Activated CD4-positive, alpha-beta memory T cell treated with anti-CD3 and anti-CD28 coated beads for 36 hours (primary cell): ENCODE results near the gene FMN1. TPM values are rescaled to one million over a fixed set of nuclear protein-coding genes. Genes with fewer than 3 reads are reported as not detected.

Source experiments
- CTCF ChIA-PET: fragments of 350-600 bp; sonication (Branson Sonifier 250); formaldehyde crosslinking; loops from one replicate; lab custom pipeline; 2021; ENCODE audit warnings: antibody characterized with exemption, inconsistent platforms; lab: Charles Lee
- POLR2A ChIA-PET: fragments of 350-600 bp; sonication (Branson Sonifier 250); formaldehyde crosslinking; loops from one replicate; lab custom pipeline; 2021; ENCODE audit warnings: antibody characterized with exemption; lab: Charles Lee
- DNase-seq: peaks from one replicate; pipeline ENCODE4 v3.0.0-alpha.2; 2020
- H3K27ac Mint-ChIP-seq: one replicate; pipeline ENCODE4 v1.8.0; 2021; ENCODE audit warnings: mixed read lengths
- H3K27me3 Mint-ChIP-seq: one replicate; pipeline ENCODE4 v1.8.0; 2021; ENCODE audit warnings: mixed read lengths
- H3K36me3 Mint-ChIP-seq: one replicate; pipeline ENCODE4 v1.8.0; 2021; ENCODE audit warnings: mixed read lengths
- H3K4me1 Mint-ChIP-seq: one replicate; pipeline ENCODE4 v1.8.0; 2021; ENCODE audit warnings: low read depth, mixed read lengths
- H3K4me3 Mint-ChIP-seq: one replicate; pipeline ENCODE4 v1.8.0; 2021; ENCODE audit warnings: mild to moderate bottlenecking, mixed read lengths
- H3K9me3 Mint-ChIP-seq: one replicate; pipeline ENCODE4 v1.8.0; 2021; ENCODE audit warnings: mixed read lengths
- intact Hi-C: fragments of 100-400 bp; cut with micrococcal nuclease; formaldehyde crosslinking; loops from one replicate; pipeline ENCODE4 v1.15.1; 2023
- total RNA-seq, 2 experiments: library from RNA; stranded (reverse); gene quantifications; one replicate each; pipeline ENCODE4 v1.2.3, GENCODE V29; 2021

Gene FMN1
- total RNA-seq = under 1 TPM in 1 of 2 experiments, not detected in 1; 0.05 TPM

- Mint-ChIP-seq H3K4me1 (peaks cover 20% of the 10 kb centered on the region), H3K4me3 (peak within 1 kb of the TSS; percentile 67), H3K9me3 (no peaks in the 10 kb centered on the region), H3K27ac (peak within 1 kb of the TSS; percentile 35), H3K36me3 (no peaks in the 10 kb centered on the region), H3K27me3 (peaks cover 28% of the 10 kb centered on the region)
- ChIA-PET CTCF (interaction anchor here (0.8 to 2.2 kb wide), 3 partner anchors 10 to 533 kb away, joined by 3 to 9 read pairs (median 4); no protein-coding TSS in a partner anchor), POLR2A (no interaction called here)
- DNase-seq = peak; percentile 93
- intact Hi-C loops = loop anchor here (1.0 kb wide), 1 partner anchor 7 kb away; no protein-coding TSS in a partner anchor
Measured at GRCh38 chr15:33194704-33195670, at the start of gene FMN1. TSS of gene FMN1 (minus strand) at chr15:33194714. CDS start at chr15:33154914, 39,800 bp downstream.

- H3K27me3 Mint-ChIP-seq = peaks cover 2% of the 10 kb centered on the region
- CTCF ChIA-PET = no interaction called here
- H3K36me3 Mint-ChIP-seq = no peaks in the 10 kb centered on the region
- POLR2A ChIA-PET = no interaction called here
- no peak overlapping the region for H3K4me3 Mint-ChIP-seq
- H3K4me1 Mint-ChIP-seq = peaks cover 10% of the 10 kb centered on the region
- H3K9me3 Mint-ChIP-seq = no peaks in the 10 kb centered on the region
- intact Hi-C loops = no loop called here
- H3K27ac Mint-ChIP-seq = no peak overlapping the region
- no peak for DNase-seq
Measured at GRCh38 chr15:33243869-33244268, 49.4 kb upstream of the FMN1 start.

- ChIA-PET CTCF (interaction anchor here (1.3 kb wide), 1 partner anchor 157 kb away, joined by 3 read pairs; no protein-coding TSS in a partner anchor), POLR2A (no interaction called here)
- Mint-ChIP-seq H3K27ac (no peak overlapping the region), H3K27me3 (peaks cover 2% of the 10 kb centered on the region), H3K4me3 (no peak overlapping the region), H3K9me3 (no peaks in the 10 kb centered on the region), H3K4me1 (peaks cover 10% of the 10 kb centered on the region), H3K36me3 (no peaks in the 10 kb centered on the region)
- DNase-seq = no peak
- intact Hi-C loops = no loop called here
Measured at GRCh38 chr15:33243393-33243792, 48.9 kb upstream of the FMN1 start.

- H3K9me3 Mint-ChIP-seq = no peaks in the 10 kb centered on the region
- peaks cover 10% of the 10 kb centered on the region for H3K4me1 Mint-ChIP-seq
- no peak overlapping the region for H3K27ac Mint-ChIP-seq
- ChIA-PET POLR2A (no interaction called here), CTCF (interaction anchor here (1.3 kb wide), 1 partner anchor 157 kb away, joined by 3 read pairs; no protein-coding TSS in a partner anchor)
- H3K4me3 Mint-ChIP-seq = no peak overlapping the region
- peaks cover 2% of the 10 kb centered on the region for H3K27me3 Mint-ChIP-seq
- DNase-seq = no peak
- no peaks in the 10 kb centered on the region for H3K36me3 Mint-ChIP-seq
- intact Hi-C loops = no loop called here
Measured at GRCh38 chr15:33242669-33243191, 48.2 kb upstream of the FMN1 start.

- Mint-ChIP-seq H3K4me1 (peaks cover 10% of the 10 kb centered on the region), H3K9me3 (no peaks in the 10 kb centered on the region), H3K4me3 (no peak overlapping the region), H3K27me3 (no peaks in the 10 kb centered on the region), H3K36me3 (no peaks in the 10 kb centered on the region), H3K27ac (no peak overlapping the region)
- intact Hi-C loops = no loop called here
- ChIA-PET POLR2A (no interaction called here), CTCF (interaction anchor here (0.8 kb wide), 1 partner anchor 26 kb away, joined by 3 read pairs; no protein-coding TSS in a partner anchor)
- DNase-seq = peak; percentile 16
Measured at GRCh38 chr15:33242165-33242564, 47.7 kb upstream of the FMN1 start.

GRCh38 chr15:33236841-33237509, 42.5 kb upstream of the FMN1 start:
- Mint-ChIP-seq H3K27ac (no peak overlapping the region), H3K4me1 (peaks cover 3% of the 10 kb centered on the region), H3K9me3 (no peaks in the 10 kb centered on the region), H3K4me3 (no peak overlapping the region), H3K36me3 (no peaks in the 10 kb centered on the region), H3K27me3 (peaks cover 8% of the 10 kb centered on the region)
- DNase-seq = no peak
- POLR2A ChIA-PET = no interaction called here
- CTCF ChIA-PET = no interaction called here
- intact Hi-C loops = no loop called here

GRCh38 chr15:33234020-33234461, 39.5 kb upstream of the FMN1 start:
- intact Hi-C loops = no loop called here
- H3K27ac Mint-ChIP-seq = no peak overlapping the region
- H3K4me3 Mint-ChIP-seq = no peak overlapping the region
- peaks cover 9% of the 10 kb centered on the region for H3K27me3 Mint-ChIP-seq
- no peaks in the 10 kb centered on the region for H3K36me3 Mint-ChIP-seq
- no peak for DNase-seq
- H3K9me3 Mint-ChIP-seq = no peaks in the 10 kb centered on the region
- ChIA-PET CTCF (no interaction called here), POLR2A (no interaction called here)
- H3K4me1 Mint-ChIP-seq = no peaks in the 10 kb centered on the region

GRCh38 chr15:33226559-33227181, 32.2 kb upstream of the FMN1 start:
- POLR2A ChIA-PET = no interaction called here
- Mint-ChIP-seq H3K4me1 (peaks cover 11% of the 10 kb centered on the region), H3K4me3 (no peak overlapping the region), H3K9me3 (no peaks in the 10 kb centered on the region), H3K27me3 (no peaks in the 10 kb centered on the region), H3K27ac (no peak overlapping the region), H3K36me3 (no peaks in the 10 kb centered on the region)
- DNase-seq = peak; percentile 65
- intact Hi-C loops = no loop called here
- CTCF ChIA-PET = interaction anchor here (0.7 to 2.0 kb wide), 5 partner anchors 11 to 141 kb away, joined by 3 to 7 read pairs (median 3); no protein-coding TSS in a partner anchor

GRCh38 chr15:33218071-33218491, 23.6 kb upstream of the FMN1 start:
- Mint-ChIP-seq H3K27ac (no peak overlapping the region), H3K36me3 (no peaks in the 10 kb centered on the region), H3K9me3 (no peaks in the 10 kb centered on the region), H3K4me3 (no peak overlapping the region), H3K4me1 (no peaks in the 10 kb centered on the region), H3K27me3 (peaks cover 3% of the 10 kb centered on the region)
- no peak for DNase-seq
- POLR2A ChIA-PET = no interaction called here
- intact Hi-C loops = no loop called here
- CTCF ChIA-PET = interaction anchor here (2.4 kb wide), 1 partner anchor 17 kb away, joined by 10 read pairs; no protein-coding TSS in a partner anchor

GRCh38 chr15:33215941-33216872, 21.7 kb upstream of the FMN1 start:
- no peaks in the 10 kb centered on the region for H3K9me3 Mint-ChIP-seq
- H3K36me3 Mint-ChIP-seq = no peaks in the 10 kb centered on the region
- H3K4me3 Mint-ChIP-seq = no peak overlapping the region
- H3K27me3 Mint-ChIP-seq = peaks cover 3% of the 10 kb centered on the region
- intact Hi-C loops = no loop called here
- POLR2A ChIA-PET = no interaction called here
- H3K27ac Mint-ChIP-seq = no peak overlapping the region
- DNase-seq = no peak
- no peaks in the 10 kb centered on the region for H3K4me1 Mint-ChIP-seq
- CTCF ChIA-PET = interaction anchor here (1.0 to 2.4 kb wide), 12 partner anchors 9 to 130 kb away, joined by 3 to 10 read pairs (median 4); partner anchors contain the start of gene FMN1
